IPS-NIHi7 (cell line): Measurements from ENCODE around the gene MSI1.
A peak's percentile ranks its signal among the peaks of the same experiment; 100 is the strongest.
"Not testable (repeated sequence)": the region's sequence is repeated elsewhere in the genome, so short reads cannot be mapped to it uniquely, and the experiment has no call there.

Experiments
- DNase-seq: peaks from one replicate; pipeline ENCODE4 v3.0.0; 2012; ENCODE audit warnings: mixed read lengths; ENCODE audit errors: extremely low spot score

The MSI1 gene

DNA sequence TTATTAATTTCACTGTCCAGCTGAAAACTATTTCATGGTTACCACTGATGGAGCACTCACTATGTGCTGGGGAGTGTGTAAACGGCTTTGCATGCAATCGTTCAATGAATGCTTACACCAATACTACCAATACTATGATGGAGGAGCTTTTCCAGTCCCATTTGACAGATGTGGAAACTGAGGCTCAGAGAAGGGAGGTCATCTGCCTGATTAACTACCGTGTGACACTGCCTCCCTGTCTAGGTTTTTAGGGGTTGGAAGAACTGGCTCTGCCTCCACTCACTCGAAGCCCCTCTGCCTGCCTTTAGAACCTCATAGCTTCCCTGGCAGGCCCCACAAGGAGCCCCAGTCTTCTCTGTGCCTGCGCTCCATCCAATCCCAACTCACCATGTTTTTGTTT is 11.9 kb downstream of the MSI1 start:
- DNase-seq: no peak

DNA sequence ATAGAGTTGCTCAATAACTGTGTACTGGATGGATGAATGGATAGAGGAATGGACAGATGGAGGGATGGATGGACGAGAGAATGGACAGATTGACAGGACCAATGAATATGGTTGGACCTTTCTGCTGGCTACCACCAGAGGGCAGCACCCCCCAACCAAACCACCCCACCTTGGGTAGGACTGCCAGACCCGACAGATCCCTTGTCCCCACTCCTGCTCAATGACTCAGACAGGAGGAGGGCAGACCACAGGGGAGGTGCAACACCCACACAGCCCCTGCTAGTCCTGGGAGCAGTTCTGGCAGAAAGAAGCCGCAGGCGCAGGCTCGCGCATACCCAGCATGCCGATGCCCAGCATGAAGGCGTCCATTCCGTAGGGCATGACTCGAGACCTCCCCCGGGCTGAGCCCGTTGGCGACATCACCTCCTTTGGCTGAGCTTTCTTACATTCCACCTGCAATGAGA is 12.4 kb downstream of the MSI1 start:
- peak; percentile 96 for DNase-seq

DNA sequence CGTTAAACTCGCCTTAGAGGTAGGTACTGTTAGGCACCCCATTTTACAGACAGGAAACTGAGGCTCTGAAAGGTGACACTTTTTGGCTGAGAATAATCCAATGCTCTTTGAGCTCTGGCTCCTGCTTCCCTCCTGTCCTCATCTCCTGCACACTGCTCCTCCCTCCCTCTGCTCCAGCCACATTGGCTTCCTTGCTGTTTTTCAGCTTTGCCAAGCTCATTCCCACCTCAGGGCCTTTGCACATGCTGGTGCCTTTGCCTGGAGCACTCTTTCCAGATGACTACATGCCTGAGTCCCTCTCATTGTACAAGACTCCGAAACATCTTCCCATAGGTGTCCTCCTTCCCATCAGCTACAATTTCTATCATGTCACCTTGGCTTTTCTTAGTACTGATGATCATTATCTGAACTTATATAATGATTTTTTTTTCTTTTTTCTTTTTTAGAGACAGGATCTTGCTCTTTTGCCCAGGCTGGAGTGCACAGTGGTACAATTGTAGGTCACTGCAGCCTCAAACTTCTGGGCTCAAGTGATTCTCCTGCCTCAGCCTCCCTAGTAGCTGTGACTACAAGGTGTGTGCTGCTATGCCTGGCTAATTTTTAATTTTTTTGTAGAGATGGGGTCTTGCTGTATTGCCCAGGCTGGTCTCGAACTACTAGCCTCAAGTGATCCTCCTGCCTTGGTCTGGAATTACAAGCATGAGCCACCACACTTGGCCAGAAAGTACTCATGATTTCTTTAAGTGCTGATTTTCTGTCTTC is 15.2 kb downstream of the MSI1 start:
- no peak for DNase-seq

DNA sequence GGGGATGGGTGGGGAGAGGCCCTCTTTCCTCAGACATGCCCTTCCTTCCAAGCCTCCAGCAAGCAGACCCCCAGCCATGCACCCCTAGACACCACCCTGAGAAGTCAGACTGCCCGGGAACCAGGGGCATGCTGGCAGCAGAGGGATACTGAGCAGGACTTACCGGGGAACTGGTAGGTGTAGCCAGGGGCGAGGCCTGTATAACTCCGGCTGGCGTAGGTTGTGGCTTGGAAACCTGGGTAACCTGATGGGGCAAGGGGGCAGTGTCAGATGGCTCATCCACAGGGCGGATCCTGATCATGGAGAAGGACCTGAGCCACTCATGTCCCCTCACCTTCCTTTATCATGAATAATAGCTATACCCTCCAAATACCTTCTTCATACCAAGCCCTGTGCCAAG is 15.8 kb downstream of the MSI1 start:
- no peak for DNase-seq

GRCh38 chr12:120352117-120352516 is 16.8 kb downstream of the MSI1 start:
- no peak for DNase-seq

GRCh38 chr12:120350576-120351350 is 18.2 kb downstream of the MSI1 start:
- no peak for DNase-seq

GRCh38 chr12:120347766-120348165 is 21.2 kb downstream of the MSI1 start:
- no peak for DNase-seq

DNA sequence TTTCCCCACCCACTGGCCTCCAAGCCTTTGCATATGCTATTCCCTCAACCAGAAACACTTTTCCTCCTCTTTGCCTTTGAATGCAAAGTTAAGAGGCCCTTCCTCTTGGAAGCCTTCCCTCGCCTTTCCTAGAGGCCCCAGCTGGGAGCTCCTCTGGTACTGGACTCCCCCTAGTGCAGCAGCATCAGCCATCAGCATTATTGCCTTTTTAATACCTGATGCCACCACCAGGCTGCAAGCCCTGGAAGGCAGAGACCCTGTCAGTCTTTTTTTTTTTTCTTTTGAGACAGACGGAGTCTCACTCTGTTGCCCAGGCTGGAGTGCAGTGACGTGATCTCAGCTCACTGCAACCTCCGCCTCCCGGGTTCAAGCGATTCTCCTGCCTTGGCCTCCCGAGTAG is 22.3 kb downstream of the MSI1 start:
- DNase-seq: no peak

- no peak for DNase-seq
These were observed 22.9 kb downstream of the MSI1 start for GRCh38 chr12:120346031-120346430.

- peak; percentile 3 for DNase-seq
These were observed 25.3 kb downstream of the MSI1 start for GRCh38 chr12:120343692-120344091.

DNA sequence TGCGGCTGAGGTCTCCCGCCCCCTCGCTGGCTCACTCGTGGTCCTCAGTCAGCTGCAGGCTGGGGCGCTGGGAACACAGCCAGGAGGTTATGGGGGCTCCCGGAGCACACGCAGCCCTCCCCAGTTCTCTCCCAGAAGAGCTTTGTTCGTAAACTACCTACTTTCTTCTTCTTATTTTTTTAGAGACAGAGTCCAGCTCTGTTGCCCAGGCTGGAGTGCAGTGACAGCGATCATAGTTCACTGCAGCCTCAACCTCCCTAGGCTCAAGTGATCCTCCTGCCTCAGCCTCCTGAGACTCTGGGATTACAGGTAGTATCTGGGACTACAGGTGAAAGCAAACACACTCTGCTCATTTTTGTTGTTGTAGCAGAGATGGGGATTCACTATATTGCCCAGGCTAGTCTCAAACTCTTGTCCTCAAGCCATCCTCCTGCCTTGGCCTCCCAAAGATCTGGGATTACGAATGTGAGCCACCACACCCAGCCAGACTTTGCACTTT is 25.9 kb downstream of the MSI1 start:
- no peak for DNase-seq

DNA sequence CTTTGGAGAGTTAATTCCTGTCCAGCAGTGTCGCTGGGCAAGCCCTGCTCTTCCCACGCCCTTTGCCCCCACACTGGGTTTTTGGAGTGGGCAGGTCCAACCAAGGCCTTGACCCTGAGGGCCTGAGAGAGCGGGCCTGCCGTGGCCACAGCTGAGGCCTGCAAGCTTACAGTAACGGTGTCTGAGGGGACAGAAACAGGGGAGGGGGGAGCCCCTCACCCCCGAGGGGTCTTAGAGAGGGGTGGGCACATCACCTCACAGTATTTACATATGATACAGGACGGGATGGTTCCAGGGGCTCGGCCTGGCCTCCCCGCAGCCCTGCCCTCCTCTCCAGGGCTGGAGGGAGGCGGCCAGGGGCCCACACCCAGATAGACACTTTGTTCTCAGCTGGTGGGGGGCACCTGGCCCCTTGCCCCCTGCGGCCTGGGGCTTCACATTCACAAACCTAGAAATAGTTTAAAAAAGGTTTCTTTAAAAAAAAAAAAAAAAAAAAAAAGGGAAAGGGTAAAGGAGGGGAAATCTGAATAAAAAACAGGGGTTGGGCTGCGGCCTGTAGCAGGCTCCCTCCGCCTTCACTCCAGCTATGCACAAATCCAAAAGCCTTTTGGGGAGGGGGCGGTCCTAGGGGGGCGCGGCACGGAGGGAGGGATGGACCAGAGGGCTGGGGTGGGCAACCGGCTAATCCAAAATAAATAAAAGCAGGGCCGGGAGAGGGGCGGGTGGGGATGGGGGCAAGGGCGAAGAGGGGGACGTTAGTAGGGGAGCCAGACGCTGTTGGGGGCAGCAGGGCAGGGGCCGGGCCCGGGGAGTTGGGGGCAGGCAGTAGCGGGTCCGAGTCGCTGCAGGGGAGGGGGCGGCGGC is 26.6 kb downstream of the MSI1 start:
- DNase-seq: peak; percentile 30

DNA sequence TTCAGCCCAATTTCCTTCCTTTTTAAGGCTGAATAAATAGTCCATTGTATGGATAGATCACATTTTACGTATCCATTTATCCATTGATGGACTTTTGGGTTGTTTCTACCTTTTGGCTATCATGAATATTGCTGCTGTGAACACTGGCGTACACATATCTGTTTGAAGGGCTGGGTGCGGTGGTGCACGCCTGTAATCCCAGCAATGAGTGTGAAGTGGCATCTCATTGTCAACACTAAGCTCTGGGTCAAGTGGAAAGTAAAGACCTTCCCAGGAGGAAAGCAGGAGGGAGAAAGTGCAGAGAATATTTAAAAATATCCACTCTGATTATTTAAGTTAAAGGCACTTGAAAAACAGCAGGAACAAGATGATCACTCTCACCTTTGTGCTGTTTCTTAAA is 29.7 kb downstream of the MSI1 start:
- no peak for DNase-seq

- no peak for DNase-seq
These were observed 31.2 kb downstream of the MSI1 start for GRCh38 chr12:120337730-120338129.

- DNase-seq: not testable (repeated sequence)
These were observed 32.6 kb downstream of the MSI1 start for GRCh38 chr12:120336392-120336791.

DNA sequence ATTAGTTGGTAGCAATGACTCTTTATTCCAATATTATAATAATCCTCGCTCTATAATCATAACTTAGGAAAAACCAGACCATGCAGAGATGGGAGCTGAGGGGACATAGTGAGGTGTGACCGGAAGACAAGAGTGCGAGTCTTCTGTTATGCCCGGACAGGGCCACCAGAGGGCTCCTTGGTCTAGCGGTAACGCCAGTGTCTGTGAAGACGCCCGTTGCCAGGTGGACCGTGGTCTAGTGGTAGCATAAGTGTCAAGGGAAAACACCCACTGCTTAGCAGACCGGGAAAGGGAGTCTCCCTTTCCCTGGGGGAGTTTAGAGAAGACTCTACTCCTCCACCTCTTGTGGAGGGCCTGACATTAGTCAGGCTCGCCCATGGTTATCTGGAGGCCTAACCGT is 33.5 kb downstream of the MSI1 start:
- DNase-seq: peak; percentile 19

GRCh38 chr12:120332523-120332922 is 36.4 kb downstream of the MSI1 start:
- no peak for DNase-seq

GRCh38 chr12:120332041-120332440 is 36.9 kb downstream of the MSI1 start:
- no peak for DNase-seq

- DNase-seq: no peak
These were observed 37.6 kb downstream of the MSI1 start for GRCh38 chr12:120331390-120331789.

DNA sequence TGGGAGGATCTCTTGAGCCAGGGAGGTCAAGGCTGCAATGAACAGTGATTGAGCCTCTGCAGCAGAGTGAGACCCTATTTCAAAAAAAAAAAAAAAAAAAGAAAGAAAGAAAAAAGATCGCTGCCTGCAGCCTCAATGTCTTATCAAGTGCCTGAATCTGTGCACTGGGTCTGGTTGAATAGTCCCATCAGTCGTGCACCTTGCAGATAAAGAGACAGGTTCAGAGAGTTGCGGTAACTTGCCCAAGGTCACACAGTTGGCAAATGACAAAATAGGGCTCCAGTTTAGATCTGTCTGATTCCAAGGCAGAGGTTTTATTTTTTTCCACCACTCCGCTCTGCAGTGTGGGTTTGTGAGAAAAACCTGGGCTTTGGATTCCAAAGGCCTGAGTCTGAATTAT is 40.7 kb downstream of the MSI1 start:
- no peak for DNase-seq

DNA sequence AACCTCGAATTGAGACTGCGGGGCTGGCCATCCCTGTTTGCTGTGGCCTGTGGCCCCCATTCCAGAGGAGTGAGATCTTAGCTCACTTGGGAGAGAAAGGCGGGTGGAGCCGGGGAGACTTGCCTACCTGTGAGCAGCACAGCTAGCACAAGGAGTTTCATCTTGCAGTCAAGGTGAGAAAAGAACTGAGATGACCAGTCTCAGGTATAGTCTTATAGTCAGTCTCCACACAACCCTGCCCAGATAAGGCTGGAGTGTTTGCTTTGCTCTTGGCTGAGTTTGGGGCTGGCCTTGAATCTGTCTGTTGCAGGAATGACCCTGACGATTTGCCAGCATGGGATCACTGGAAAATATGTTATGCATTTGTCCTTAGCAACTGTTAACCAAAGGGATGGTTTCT is 41.4 kb downstream of the MSI1 start, which contains the start of gene PLA2G1B:
Gene PLA2G1B (minus strand): TSS at position 187 of the 400 bp plus-strand sequence. CDS start 26 bp downstream, at position 161.
- DNase-seq: peak; percentile 10
